Measurements from ENCODE around the gene MTURN.

Gene MTURN

GRCh38 chr7:30169579-30169978 lies 34.8 kb downstream of the MTURN start:
- no peaks in the 10 kb centered on the region for H3K36me3 ChIP-seq (ENCODE audit: control insufficient read depth, insufficient read depth, low read length)
- H3K9me3 ChIP-seq (ENCODE audit: control insufficient read depth, low read length) = no peaks in the 10 kb centered on the region
- no peak overlapping the region for H3K9ac ChIP-seq
- no peak for TF ChIP-seq CTCF (IDR thresholded peaks at IDR 0.05)
- no peak overlapping the region for H3K4me2 ChIP-seq (ENCODE audit: low read length)
- H3K27me3 ChIP-seq (ENCODE audit: control insufficient read depth, insufficient read depth, low read length) = no peaks in the 10 kb centered on the region
- H3K4me1 ChIP-seq = peaks cover 7% of the 10 kb centered on the region
- H3K4me3 ChIP-seq (ENCODE audit: low read depth, low read length) = no peak overlapping the region
- H3K79me2 ChIP-seq = no peaks in the 10 kb centered on the region
- H3K27ac ChIP-seq = no peak overlapping the region
- no peak overlapping the region for H2AFZ ChIP-seq

DNA sequence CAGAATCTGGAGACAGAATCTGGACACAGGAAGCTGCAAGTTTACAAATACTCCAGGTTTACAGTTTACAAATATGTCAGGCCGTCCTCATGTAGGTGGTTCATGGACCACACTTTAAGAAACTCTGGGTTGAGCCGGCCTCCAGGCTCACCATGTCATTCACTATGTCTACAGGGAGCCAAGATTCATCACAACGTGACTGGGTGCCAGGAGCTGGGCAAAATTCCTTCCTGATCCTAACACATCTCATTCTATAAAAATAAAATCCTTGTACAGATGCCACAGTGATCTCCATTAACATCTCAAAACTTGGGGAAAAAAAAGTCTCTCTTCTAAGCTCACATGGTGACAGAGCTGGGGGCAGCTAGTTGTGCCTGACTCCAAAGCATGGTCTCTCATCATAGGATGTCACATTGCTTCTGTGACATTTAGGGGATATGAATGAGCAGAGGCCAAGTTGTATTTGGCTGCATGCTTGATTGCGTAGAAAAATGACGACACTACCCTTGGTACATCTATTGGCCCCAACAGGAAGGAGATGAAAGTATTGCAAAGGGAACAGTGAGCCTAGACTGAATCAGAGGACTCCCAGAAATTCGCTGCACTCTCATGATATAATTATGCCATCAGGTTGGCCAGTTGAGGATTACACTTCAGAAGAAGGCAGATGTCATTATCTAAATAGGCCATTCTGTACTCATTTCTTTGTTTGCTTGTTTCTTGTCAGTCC lies 35.9 kb downstream of the MTURN start:
- no peaks in the 10 kb centered on the region for H3K36me3 ChIP-seq (ENCODE audit: control insufficient read depth, insufficient read depth, low read length)
- H2AFZ ChIP-seq = no peak overlapping the region
- no peak overlapping the region for H3K9ac ChIP-seq
- no peak overlapping the region for H3K27ac ChIP-seq
- no peaks in the 10 kb centered on the region for H3K27me3 ChIP-seq (ENCODE audit: control insufficient read depth, insufficient read depth, low read length)
- no peak overlapping the region for H3K4me3 ChIP-seq (ENCODE audit: low read depth, low read length)
- no peak for TF ChIP-seq CTCF (IDR thresholded peaks at IDR 0.05)
- H3K79me2 ChIP-seq = no peaks in the 10 kb centered on the region
- H3K4me1 ChIP-seq = peaks cover 7% of the 10 kb centered on the region
- H3K4me2 ChIP-seq (ENCODE audit: low read length) = no peak overlapping the region
- no peaks in the 10 kb centered on the region for H3K9me3 ChIP-seq (ENCODE audit: control insufficient read depth, low read length)

DNA sequence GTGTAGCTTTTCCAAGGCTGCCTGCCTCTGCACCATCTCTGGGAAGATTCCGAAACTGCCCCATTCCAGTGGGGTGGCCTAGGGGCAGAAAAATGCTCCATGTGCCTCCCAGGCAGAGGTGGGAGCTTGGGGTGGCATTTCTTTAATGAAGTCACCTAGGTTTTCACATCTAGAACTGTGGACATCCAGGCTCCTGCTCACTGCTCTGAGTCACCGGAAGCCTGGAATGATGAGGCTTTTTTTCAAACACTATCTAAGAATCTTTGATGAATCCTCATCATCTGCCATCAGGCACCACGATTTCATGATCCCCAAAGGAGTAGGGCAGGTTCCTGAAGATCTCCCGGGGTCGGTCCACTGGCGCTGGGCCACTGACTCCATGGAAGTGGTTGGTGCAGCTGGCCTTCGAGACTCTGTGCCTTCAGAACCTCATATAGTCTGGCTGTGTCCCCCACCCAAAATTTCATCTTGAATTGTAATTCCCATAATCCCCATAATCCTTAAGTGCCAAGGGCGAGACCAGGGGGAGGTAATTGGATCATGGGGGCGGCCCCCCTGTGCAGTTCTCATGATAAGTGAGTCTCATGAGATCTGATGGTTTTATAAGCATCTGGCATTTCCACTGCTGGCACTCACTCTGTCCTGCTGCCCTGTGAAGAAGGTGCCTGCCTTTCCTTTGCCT lies 37.1 kb downstream of the MTURN start:
- no peaks in the 10 kb centered on the region for H3K4me1 ChIP-seq
- no peak overlapping the region for H3K4me3 ChIP-seq (ENCODE audit: low read depth, low read length)
- peak overlapping the region; percentile 11 for H2AFZ ChIP-seq
- no peak overlapping the region for H3K4me2 ChIP-seq (ENCODE audit: low read length)
- H3K27me3 ChIP-seq (ENCODE audit: control insufficient read depth, insufficient read depth, low read length) = no peaks in the 10 kb centered on the region
- TF ChIP-seq CTCF (IDR thresholded peaks at IDR 0.05) = no peak
- no peaks in the 10 kb centered on the region for H3K9me3 ChIP-seq (ENCODE audit: control insufficient read depth, low read length)
- H3K79me2 ChIP-seq = no peaks in the 10 kb centered on the region
- no peak overlapping the region for H3K27ac ChIP-seq
- H3K9ac ChIP-seq = no peak overlapping the region
- H3K36me3 ChIP-seq (ENCODE audit: control insufficient read depth, insufficient read depth, low read length) = no peaks in the 10 kb centered on the region

DNA sequence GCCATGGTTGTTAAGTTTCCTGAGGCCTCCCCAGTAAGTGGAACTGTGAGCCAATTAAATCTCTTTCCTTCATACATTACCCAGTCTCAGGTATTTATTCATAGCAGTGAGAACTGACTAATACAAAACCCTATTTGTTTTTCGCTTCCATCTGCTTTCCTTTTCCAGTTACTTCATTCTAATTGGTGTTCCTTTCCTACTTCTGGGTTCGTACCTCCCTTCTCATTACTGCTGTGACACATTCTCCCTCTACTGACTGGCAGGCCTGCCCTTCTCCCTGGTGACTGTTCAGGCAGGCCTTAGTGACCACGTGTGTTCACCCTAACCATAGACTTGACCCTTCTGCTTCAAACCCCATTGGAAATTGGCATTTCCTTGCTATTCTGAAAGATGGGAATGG lies 37.7 kb downstream of the MTURN start:
- Histone ChIP-seq H3K4me3 (ENCODE audit: low read depth, low read length) (no peak overlapping the region), H3K27ac (no peak overlapping the region), H3K27me3 (ENCODE audit: control insufficient read depth, insufficient read depth, low read length) (no peaks in the 10 kb centered on the region), H3K9me3 (ENCODE audit: control insufficient read depth, low read length) (no peaks in the 10 kb centered on the region), H3K4me1 (no peaks in the 10 kb centered on the region), H3K79me2 (no peaks in the 10 kb centered on the region), H3K4me2 (ENCODE audit: low read length) (no peak overlapping the region), H2AFZ (peak overlapping the region; percentile 11), H3K36me3 (ENCODE audit: control insufficient read depth, insufficient read depth, low read length) (no peaks in the 10 kb centered on the region), H3K9ac (no peak overlapping the region)
- no peak for TF ChIP-seq CTCF (IDR thresholded peaks at IDR 0.05)
